GM12878 (cell line): ENCODE data around the gene NDUFS4. TPM values are rescaled to one million over a fixed set of nuclear protein-coding genes. Genes with fewer than 3 reads are reported as not detected.

Experiments used
- ATAC-seq: fragments of 200-7000 bp; cut with Tn5 transposase; 3 replicates; pipeline ENCODE4 v1.9.1; 2020; ENCODE audit warnings: mild to moderate bottlenecking, moderate library complexity
- BruUV-seq: library from RNA; stranded (reverse); fragments of 400-500 nt; replicated peaks from 2 replicates; lab custom pipeline; 2021; lab: Mats Ljungman, UMichigan
- CTCF ChIA-PET: fragments of 300-600 bp; sonication (Branson Sonifier 250); formaldehyde crosslinking; extraction: SDS; loops from one replicate; lab custom pipeline; 2021; ENCODE audit warnings: inconsistent platforms; lab: Yijun Ruan, JAX
- POLR2A ChIA-PET: fragments of 350-600 bp; formaldehyde crosslinking; extraction: SDS; loops from one replicate; lab custom pipeline; 2021; ENCODE audit warnings: inconsistent platforms; lab: Charles Lee
- RAD21 ChIA-PET: fragments of 300-600 bp; sonication (Branson Sonifier 250); formaldehyde crosslinking; loops from one replicate; lab custom pipeline; 2023; ENCODE audit warnings: antibody characterized with exemption; ENCODE audit not compliant: unreplicated experiment; lab: Charles Lee
- SMC1A ChIA-PET: fragments of 300-600 bp; sonication (Branson Sonifier 250); formaldehyde crosslinking; loops from one replicate; lab custom pipeline; 2023; ENCODE audit not compliant: unreplicated experiment, uncharacterized antibody; lab: Charles Lee
- DNase-seq: peaks from one replicate; pipeline ENCODE4 v3.0.0-alpha.2; 2011; ENCODE audit warnings: low read depth, low spot score
- FAIRE-seq: peaks from 3 replicates; lab custom pipeline; 2011; peaks lifted over from hg19 to GRCh38; lab: Jason Lieb, UNC
- H2AFZ ChIP-seq: 2 replicates; pipeline ENCODE4 v1.6.0; 2011; ENCODE audit warnings: low read depth, low read length, control low read depth; ENCODE audit not compliant: control insufficient read depth
- H3K27ac ChIP-seq: 2 replicates; pipeline ENCODE4 v1.5.1; 2011; ENCODE audit warnings: control low read depth; ENCODE audit not compliant: control insufficient read depth, insufficient read depth
- H3K27me3 ChIP-seq, 2 experiments: replicated peaks in 1 of 2; 2 replicates each; pipeline versions ENCODE4 v1.6.0 to v1.6.1; 2011; ENCODE audit warnings: low read length in 1 of 2; ENCODE audit not compliant: control insufficient read depth in 2 of 2, insufficient read depth in 2 of 2
- H3K36me3 ChIP-seq, 2 experiments: 2 replicates each; pipeline ENCODE4 v1.5.1; 2011; ENCODE audit warnings: low read length in 1 of 2; ENCODE audit not compliant: control insufficient read depth in 2 of 2, insufficient read depth in 2 of 2
- H3K4me1 ChIP-seq: 2 replicates; pipeline ENCODE4 v1.6.1; 2011; ENCODE audit warnings: mild to moderate bottlenecking, low read length, moderate library complexity, mixed read lengths; ENCODE audit not compliant: control insufficient read depth, insufficient read depth
- H3K4me2 ChIP-seq: 2 replicates; pipeline ENCODE4 v1.6.0; 2011; ENCODE audit warnings: control low read depth; ENCODE audit not compliant: control insufficient read depth, insufficient read depth
- H3K4me3 ChIP-seq: fragments of 200-600 bp; sonication (generic); 2 replicates; pipeline ENCODE4 v1.5.1; 2016
- H3K79me2 ChIP-seq: 2 replicates; pipeline ENCODE4 v1.6.0; 2011; ENCODE audit warnings: low read length; ENCODE audit not compliant: control insufficient read depth, insufficient read depth
- H3K9ac ChIP-seq: 2 replicates; pipeline ENCODE4 v1.8.0; 2011; ENCODE audit warnings: low read length, control low read depth, mixed read lengths; ENCODE audit not compliant: control insufficient read depth, insufficient read depth
- H3K9me3 ChIP-seq: replicated peaks from 3 replicates; pipeline ENCODE4 v1.5.1; 2011; ENCODE audit warnings: mild to moderate bottlenecking, low read length; ENCODE audit not compliant: control insufficient read depth, insufficient read depth
- H4K20me1 ChIP-seq: 2 replicates; pipeline ENCODE4 v1.6.0; 2011; ENCODE audit not compliant: control insufficient read depth, insufficient read depth
- ASH2L ChIP-seq: fragments of 300-600, 200-600 bp; sonication (generic); IDR thresholded peaks from 2 replicates; pipeline ENCODE4 v1.6.1; 2017; ENCODE audit warnings: low read depth, mild to moderate bottlenecking, borderline replicate concordance
- CHD2 ChIP-seq: IDR thresholded peaks from 2 replicates; pipeline ENCODE4 v1.6.1; 2011; ENCODE audit warnings: low read depth, low read length, improper control_type of control experiment, borderline replicate concordance
- CREM ChIP-seq: IDR thresholded peaks from 2 replicates; pipeline ENCODE4 v1.6.1; 2014; ENCODE audit warnings: antibody characterized with exemption, low read depth
- DPF2 ChIP-seq: fragments of 450-650 bp; IDR thresholded peaks from 2 replicates; pipeline ENCODE4 v1.6.1; 2017; ENCODE audit warnings: mild to moderate bottlenecking
- EED ChIP-seq: sonication (generic); IDR thresholded peaks from 2 replicates; pipeline ENCODE4 v1.6.1; 2016; ENCODE audit warnings: antibody characterized with exemption, low read depth
- KAT2A ChIP-seq: conservative IDR thresholded peaks from 2 replicates; pipeline ENCODE4 v1.6.1; 2011; ENCODE audit warnings: low read depth, low read length; ENCODE audit not compliant: control insufficient read depth
- KDM1A ChIP-seq: fragments of 200-600 bp; sonication (generic); IDR thresholded peaks from 2 replicates; pipeline ENCODE4 v1.6.1; 2016; ENCODE audit warnings: borderline replicate concordance
- MXI1 ChIP-seq: fragments of 150-350 bp; IDR thresholded peaks from 2 replicates; pipeline ENCODE4 v1.6.1; 2011; ENCODE audit warnings: low read depth, mild to moderate bottlenecking, inconsistent platforms, low read length, improper control_type of control experiment
- NFIC ChIP-seq: IDR thresholded peaks from 2 replicates; pipeline ENCODE4 v1.6.1; 2012; ENCODE audit warnings: low read depth, mild to moderate bottlenecking, inconsistent platforms, low read length, moderate library complexity
- NFYB ChIP-seq: IDR thresholded peaks from 2 replicates; pipeline ENCODE4 v1.6.1; 2011; ENCODE audit warnings: low read depth, mild to moderate bottlenecking, low read length, improper control_type of control experiment, moderate library complexity; ENCODE audit not compliant: insufficient read depth
- NR2C1 ChIP-seq: fragments of 450-650 bp; IDR thresholded peaks from 2 replicates; pipeline ENCODE4 v1.6.1; 2017; ENCODE audit warnings: antibody characterized with exemption, mild to moderate bottlenecking, moderate library complexity
- PAX5 ChIP-seq: IDR thresholded peaks from 2 replicates; pipeline ENCODE4 v1.6.1; 2011; ENCODE audit warnings: low read depth, low read length, borderline replicate concordance
- PAX8 ChIP-seq: fragments of 450-650 bp; IDR thresholded peaks from 2 replicates; pipeline ENCODE4 v1.6.1; 2017; ENCODE audit warnings: mild to moderate bottlenecking, moderate library complexity
- POLR2A ChIP-seq: IDR thresholded peaks from 2 replicates; pipeline ENCODE4 v1.6.1; 2011; ENCODE audit warnings: low read depth, mild to moderate bottlenecking, low read length
- RBBP5 ChIP-seq: fragments of 200-600 bp; sonication (generic); conservative IDR thresholded peaks from 2 replicates; pipeline ENCODE4 v1.6.1; 2016
- ZNF687 ChIP-seq: fragments of 450-650 bp; IDR thresholded peaks from 2 replicates; pipeline ENCODE4 v1.6.1; 2017; ENCODE audit warnings: mild to moderate bottlenecking, moderate library complexity
- in situ Hi-C: fragments of 300-500 bp; cut with MboI; formaldehyde crosslinking; loops from 9 replicates; pipeline ENCODE4 v1.14.3; 2018; ENCODE audit warnings: mixed read lengths
- intact Hi-C: fragments of 100-400 bp; cut with micrococcal nuclease; formaldehyde crosslinking; loops from one replicate; pipeline ENCODE4 v1.14.2; 2022; ENCODE audit not compliant: unreplicated experiment
- polyA plus RNA-seq, 11 experiments: library from polyadenylated mRNA; depleted of rRNA in 4 of 11; unstranded in 6 of 11; stranded (reverse) in 5 of 11; fragments of >200 nt; fragmentation: Nextera tagmentation in 4 of 11; fragmentation: Illumina TruSeq in 1 of 11; extraction: Ambion mirVana in 4 of 11; extraction: Trizol in 1 of 11; gene quantifications; 1 replicate in 1 of 11; 2 replicates in 10 of 11; pipeline versions ENCODE4 v1.2.1 to v1.2.3, GENCODE V29; 2011 to 2016; ENCODE audit warnings: inconsistent platforms in 2 of 11, missing spikeins in 2 of 11, low read depth in 1 of 11
- total RNA-seq, 4 experiments: library from RNA; depleted of rRNA in 3 of 4; stranded (reverse); fragments of >200 nt in 3 of 4; fragmentation: Illumina TruSeq in 1 of 4; extraction: Trizol in 1 of 4; gene quantifications; 2 replicates each; pipeline versions ENCODE4 v1.2.1 to v1.2.3, GENCODE V29; 2013 to 2021
- TF ChIP-seq, protein P1 (sequence below): fragments of 150-350 bp; IDR thresholded peaks from 2 replicates; pipeline ENCODE4 v1.6.1; 2016; ENCODE audit warnings: low read depth, low read length

NDUFS4 gene
- total and polyA plus RNA-seq, 10 of the 15 experiments (the other 5 are each of a cell fraction or from before 2014, with no cell fraction given) = 69.9 to 366 (median 114) TPM

- H3K9me3 ChIP-seq = peaks cover 1% of the 10 kb centered on the region; the same call in 1 of the 3 replicates
- intact Hi-C loops = no loop called here
- no peaks in the 10 kb centered on the region for H3K4me1 ChIP-seq
- SMC1A ChIA-PET = interaction anchor here (0.7 kb wide), 1 partner anchor 798 kb away, joined by 5 read pairs; no protein-coding TSS in a partner anchor
- H3K79me2 ChIP-seq = no peaks in the 10 kb centered on the region
- H4K20me1 ChIP-seq = no peaks in the 10 kb centered on the region
- RAD21 ChIA-PET = no interaction called here
- FAIRE-seq = no peak
- H3K36me3 ChIP-seq = no peaks in the 10 kb centered on the region
- H3K4me3 ChIP-seq = no peak overlapping the region
- BruUV-seq = no TSS peak
- POLR2A ChIA-PET = no interaction called here
- no peaks in the 10 kb centered on the region for H3K27me3 ChIP-seq
- H3K4me2 ChIP-seq = no peak overlapping the region
- H3K9ac ChIP-seq = no peak overlapping the region
- in situ Hi-C loops = no loop called here
- CTCF ChIA-PET = interaction anchor here (0.7 kb wide), 1 partner anchor 190 kb away, joined by 3 read pairs; no protein-coding TSS in a partner anchor
- H2AFZ ChIP-seq = no peak overlapping the region
- no peak for DNase-seq
- ATAC-seq = no peak
- no peak overlapping the region for H3K27ac ChIP-seq
- no peak for TF ChIP-seq NFIC
- no peak for TF ChIP-seq RBBP5
- TF ChIP-seq KAT2A = no peak
- TF ChIP-seq EED = no peak
- TF ChIP-seq NR2C1 = no peak
- no peak for TF ChIP-seq POLR2A
- TF ChIP-seq MXI1 = no peak
- TF ChIP-seq ASH2L = no peak
- TF ChIP-seq PAX8 = no peak
- TF ChIP-seq PAX5 = no peak
- TF ChIP-seq KDM1A = no peak
- TF ChIP-seq, protein P1, sequence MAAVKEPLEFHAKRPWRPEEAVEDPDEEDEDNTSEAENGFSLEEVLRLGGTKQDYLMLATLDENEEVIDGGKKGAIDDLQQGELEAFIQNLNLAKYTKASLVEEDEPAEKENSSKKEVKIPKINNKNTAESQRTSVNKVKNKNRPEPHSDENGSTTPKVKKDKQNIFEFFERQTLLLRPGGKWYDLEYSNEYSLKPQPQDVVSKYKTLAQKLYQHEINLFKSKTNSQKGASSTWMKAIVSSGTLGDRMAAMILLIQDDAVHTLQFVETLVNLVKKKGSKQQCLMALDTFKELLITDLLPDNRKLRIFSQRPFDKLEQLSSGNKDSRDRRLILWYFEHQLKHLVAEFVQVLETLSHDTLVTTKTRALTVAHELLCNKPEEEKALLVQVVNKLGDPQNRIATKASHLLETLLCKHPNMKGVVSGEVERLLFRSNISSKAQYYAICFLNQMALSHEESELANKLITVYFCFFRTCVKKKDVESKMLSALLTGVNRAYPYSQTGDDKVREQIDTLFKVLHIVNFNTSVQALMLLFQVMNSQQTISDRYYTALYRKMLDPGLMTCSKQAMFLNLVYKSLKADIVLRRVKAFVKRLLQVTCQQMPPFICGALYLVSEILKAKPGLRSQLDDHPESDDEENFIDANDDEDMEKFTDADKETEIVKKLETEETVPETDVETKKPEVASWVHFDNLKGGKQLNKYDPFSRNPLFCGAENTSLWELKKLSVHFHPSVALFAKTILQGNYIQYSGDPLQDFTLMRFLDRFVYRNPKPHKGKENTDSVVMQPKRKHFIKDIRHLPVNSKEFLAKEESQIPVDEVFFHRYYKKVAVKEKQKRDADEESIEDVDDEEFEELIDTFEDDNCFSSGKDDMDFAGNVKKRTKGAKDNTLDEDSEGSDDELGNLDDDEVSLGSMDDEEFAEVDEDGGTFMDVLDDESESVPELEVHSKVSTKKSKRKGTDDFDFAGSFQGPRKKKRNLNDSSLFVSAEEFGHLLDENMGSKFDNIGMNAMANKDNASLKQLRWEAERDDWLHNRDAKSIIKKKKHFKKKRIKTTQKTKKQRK = no peak
- TF ChIP-seq CREM = no peak
- no peak for TF ChIP-seq CHD2
- TF ChIP-seq ZNF687 = no peak
- no peak for TF ChIP-seq DPF2
- TF ChIP-seq NFYB = no peak
These were observed 154.2 kb downstream of the NDUFS4 start for GRCh38 chr5:53714667-53715010.
